HepG2 (cell line): ENCODE results near the gene PCP4L1. TPM values are rescaled to one million over a fixed set of nuclear protein-coding genes. Genes with fewer than 3 reads are reported as not detected.

ENCODE experiments used
- BCL6 ChIP-seq: IDR thresholded peaks from 2 replicates; pipeline ENCODE4 v1.6.1; 2016; ENCODE audit warnings: missing genetic modification reagents, missing compliant biosample characterization
- EEA1 ChIP-seq: sonication (generic); formaldehyde crosslinking; IDR thresholded peaks from 2 replicates; pipeline ENCODE4 v1.5.1; 2020; ENCODE audit warnings: mild to moderate bottlenecking, missing genetic modification reagents, borderline replicate concordance
- EP300 ChIP-seq, 3 experiments: sonication (generic) in 1 of 3; formaldehyde crosslinking in 1 of 3; IDR thresholded peaks; 2 replicates each; pipeline versions ENCODE4 v1.5.1 to v1.6.1; 2011 to 2020; ENCODE audit warnings: low read depth in 2 of 3, low read length in 2 of 3, borderline replicate concordance in 1 of 3, improper control_type of control experiment in 1 of 3, mild to moderate bottlenecking in 1 of 3, missing genetic modification reagents in 1 of 3, moderate library complexity in 1 of 3
- FOXP1 ChIP-seq, 2 experiments: fragments of 450-650 bp in 1 of 2; IDR thresholded peaks; 2 replicates each; pipeline ENCODE4 v1.6.1; 2017 to 2018; ENCODE audit warnings: antibody characterized with exemption in 1 of 2
- HOXD1 ChIP-seq: sonication (generic); formaldehyde crosslinking; IDR thresholded peaks from 2 replicates; pipeline ENCODE4 v1.5.0; 2020; ENCODE audit warnings: missing genetic modification reagents
- IRX3 ChIP-seq: sonication (generic); formaldehyde crosslinking; IDR thresholded peaks from 2 replicates; pipeline ENCODE4 v1.8.1; 2023; ENCODE audit warnings: mild to moderate bottlenecking, low read depth, missing genetic modification reagents, borderline replicate concordance
- MBD4 ChIP-seq: IDR thresholded peaks from 2 replicates; pipeline ENCODE4 v1.6.1; 2012; ENCODE audit warnings: low read length, inconsistent platforms, borderline replicate concordance
- MED1 ChIP-seq: sonication (generic); formaldehyde crosslinking; IDR thresholded peaks from 2 replicates; pipeline ENCODE4 v1.4.0; 2020; ENCODE audit warnings: missing genetic modification reagents
- MYC ChIP-seq: sonication (generic); formaldehyde crosslinking; IDR thresholded peaks from 2 replicates; pipeline ENCODE4 v1.9.0; 2021; ENCODE audit warnings: missing genetic modification reagents, borderline replicate concordance
- REPIN1 ChIP-seq: sonication (generic); formaldehyde crosslinking; IDR thresholded peaks from 2 replicates; pipeline ENCODE4 v1.8.0; 2022; ENCODE audit warnings: missing genetic modification reagents, low read depth, mild to moderate bottlenecking, borderline replicate concordance
- XBP1 ChIP-seq: sonication (generic); formaldehyde crosslinking; IDR thresholded peaks from 2 replicates; pipeline ENCODE4 v1.5.0; 2020; ENCODE audit warnings: missing genetic modification reagents
- ZBTB20 ChIP-seq: sonication (generic); formaldehyde crosslinking; IDR thresholded peaks from 2 replicates; pipeline ENCODE4 v1.8.1; 2023; ENCODE audit warnings: missing genetic modification reagents, low read depth, mild to moderate bottlenecking, borderline replicate concordance
- ZBTB38 ChIP-seq: sonication (generic); formaldehyde crosslinking; IDR thresholded peaks from 2 replicates; pipeline ENCODE4 v1.5.1; 2020; ENCODE audit warnings: mild to moderate bottlenecking, missing genetic modification reagents
- ZMYM2 ChIP-seq: sonication (generic); formaldehyde crosslinking; IDR thresholded peaks from 2 replicates; pipeline ENCODE4 v1.8.0; 2022; ENCODE audit warnings: mild to moderate bottlenecking, missing genetic modification reagents
- ZNF136 ChIP-seq: sonication (generic); formaldehyde crosslinking; IDR thresholded peaks from 2 replicates; pipeline ENCODE4 v1.8.1; 2022; ENCODE audit warnings: low read depth, mild to moderate bottlenecking, moderate library complexity, missing genetic modification reagents
- ZNF20 ChIP-seq: sonication (generic); formaldehyde crosslinking; IDR thresholded peaks from 2 replicates; pipeline ENCODE4 v1.4.0; 2020; ENCODE audit warnings: mild to moderate bottlenecking, moderate library complexity, missing genetic modification reagents
- ZNF282 ChIP-seq: fragments of 450-650 bp; IDR thresholded peaks from 2 replicates; pipeline ENCODE4 v1.6.1; 2018; ENCODE audit not compliant: partially characterized antibody
- ZNF333 ChIP-seq: sonication (generic); formaldehyde crosslinking; IDR thresholded peaks from 2 replicates; pipeline ENCODE4 v1.4.0; 2020; ENCODE audit warnings: mild to moderate bottlenecking, missing genetic modification reagents, borderline replicate concordance
- ZNF530 ChIP-seq: sonication (generic); formaldehyde crosslinking; IDR thresholded peaks from 2 replicates; pipeline ENCODE4 v1.5.0; 2020; ENCODE audit warnings: low read depth, mild to moderate bottlenecking, missing genetic modification reagents
- ZNF772 ChIP-seq: sonication (generic); formaldehyde crosslinking; IDR thresholded peaks from 2 replicates; pipeline ENCODE4 v1.5.0; 2020; ENCODE audit warnings: mild to moderate bottlenecking, missing genetic modification reagents
- ZNF841 ChIP-seq: sonication (generic); formaldehyde crosslinking; IDR thresholded peaks from 2 replicates; pipeline ENCODE4 v1.8.1; 2023; ENCODE audit warnings: missing genetic modification reagents, borderline replicate concordance
- polyA plus RNA-seq, 8 experiments: library from polyadenylated mRNA; depleted of rRNA in 3 of 8; stranded (reverse) in 7 of 8; unstranded in 1 of 8; fragments of >200 nt; fragmentation: Illumina TruSeq in 4 of 8; extraction: Trizol in 4 of 8; gene quantifications; 2 replicates each; pipeline versions ENCODE4 v1.2.1 to v1.2.3, GENCODE V29; 2011 to 2016; ENCODE audit warnings: low read depth in 4 of 8, missing spikeins in 1 of 8, mixed read lengths in 1 of 8; ENCODE audit not compliant: insufficient read depth in 1 of 8
- total RNA-seq, 5 experiments: library from RNA; depleted of rRNA; stranded (reverse); fragments of >200 nt; fragmentation: Illumina TruSeq; extraction: Trizol; gene quantifications; 2 replicates each; pipeline ENCODE4 v1.2.3, GENCODE V29; 2016; ENCODE audit warnings: low read depth in 1 of 5
- TF ChIP-seq, protein P1 (sequence below): fragments of 450-650 bp; IDR thresholded peaks from 2 replicates; pipeline ENCODE4 v1.6.1; 2017
- TF ChIP-seq, protein P2 (sequence below): sonication (generic); formaldehyde crosslinking; IDR thresholded peaks from 2 replicates; pipeline ENCODE4 v1.4.0; 2020; ENCODE audit warnings: missing genetic modification reagents
- TF ChIP-seq, protein P3 (sequence below): sonication (generic); formaldehyde crosslinking; IDR thresholded peaks from 2 replicates; pipeline ENCODE4 v1.5.0; 2020; ENCODE audit warnings: missing genetic modification reagents, mild to moderate bottlenecking, borderline replicate concordance

Gene PCP4L1
- total and polyA plus RNA-seq, 2 of the 13 experiments (the other 11 are each of a cell fraction or from before 2014, with no cell fraction given), result 0.28 TPM; not detected in 1

DNA sequence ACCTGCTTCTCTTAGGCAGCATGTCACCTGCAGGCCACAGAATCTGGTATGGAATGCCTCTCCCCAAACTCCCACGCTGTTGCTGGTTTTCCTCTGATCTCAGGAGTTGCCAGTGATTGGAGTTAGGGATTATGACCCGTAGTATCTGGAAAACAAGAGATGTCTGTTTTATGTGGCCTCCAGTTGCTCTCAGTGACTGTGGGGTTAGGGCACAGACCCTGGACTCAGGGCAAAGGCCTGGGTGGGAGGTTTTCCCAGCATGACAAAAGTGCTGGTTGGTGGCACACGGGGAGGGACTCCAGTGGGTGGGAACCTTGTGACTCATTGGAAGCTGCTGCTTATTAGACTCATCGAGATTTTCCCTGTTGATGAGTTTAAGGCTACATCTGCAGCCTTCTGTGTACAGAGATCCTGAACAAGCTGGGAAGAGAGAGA lies 20.5 kb upstream of the PCP4L1 start, which contains the start of gene NR1I3 (continued):
- TF ChIP-seq ZMYM2 (CRISPR knock-in tag) (peak; percentile 95), ZNF530 (no peak), ZBTB20 (CRISPR knock-in tag) (peak; percentile 57; the same call in 1 of the 2 replicates), ZNF136 (CRISPR knock-in tag) (0 out of 2 replicates have a peak, but pooled peaks have one; percentile 67), ZNF20 (CRISPR knock-in tag) (no peak), REPIN1 (CRISPR knock-in tag) (0 out of 2 replicates have a peak, but pooled peaks have one; percentile 19), ZNF772 (peak; percentile 43; the same call in 1 of the 2 replicates), ZNF841 (CRISPR knock-in tag) (0 out of 2 replicates have a peak, but pooled peaks have one; percentile 6), HOXD1 (CRISPR knock-in tag) (no peak), IRX3 (no peak), EP300 (IDR thresholded peaks at IDR 0.05; ENCODE audit: low read depth in 2 of 2, low read length in 2 of 2) (peak; percentile 44 to 81; a peak in 3 of 4 replicates), EP300 (CRISPR knock-in tag; IDR thresholded peaks at IDR 0.05; ENCODE audit: borderline replicate concordance) (no peak), BCL6 (CRISPR knock-in tag) (0 out of 2 replicates have a peak, but pooled peaks have one; percentile 15), MBD4 (no peak), ZBTB38 (CRISPR knock-in tag) (no peak), MYC (CRISPR knock-in tag) (no peak), ZNF282 (no peak), MED1 (peak; percentile 55; the same call in 1 of the 2 replicates), FOXP1 (IDR thresholded peaks at IDR 0.05) (no peak), FOXP1 (CRISPR knock-in tag; IDR thresholded peaks at IDR 0.05) (peak; percentile 33; the same call in 1 of the 2 replicates), EEA1 (CRISPR knock-in tag) (no peak), ZNF333 (CRISPR knock-in tag) (no peak), XBP1 (CRISPR knock-in tag) (no peak)
- TF ChIP-seq, protein P1, sequence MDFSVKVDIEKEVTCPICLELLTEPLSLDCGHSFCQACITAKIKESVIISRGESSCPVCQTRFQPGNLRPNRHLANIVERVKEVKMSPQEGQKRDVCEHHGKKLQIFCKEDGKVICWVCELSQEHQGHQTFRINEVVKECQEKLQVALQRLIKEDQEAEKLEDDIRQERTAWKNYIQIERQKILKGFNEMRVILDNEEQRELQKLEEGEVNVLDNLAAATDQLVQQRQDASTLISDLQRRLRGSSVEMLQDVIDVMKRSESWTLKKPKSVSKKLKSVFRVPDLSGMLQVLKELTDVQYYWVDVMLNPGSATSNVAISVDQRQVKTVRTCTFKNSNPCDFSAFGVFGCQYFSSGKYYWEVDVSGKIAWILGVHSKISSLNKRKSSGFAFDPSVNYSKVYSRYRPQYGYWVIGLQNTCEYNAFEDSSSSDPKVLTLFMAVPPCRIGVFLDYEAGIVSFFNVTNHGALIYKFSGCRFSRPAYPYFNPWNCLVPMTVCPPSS, result no peak
- TF ChIP-seq, protein P2, sequence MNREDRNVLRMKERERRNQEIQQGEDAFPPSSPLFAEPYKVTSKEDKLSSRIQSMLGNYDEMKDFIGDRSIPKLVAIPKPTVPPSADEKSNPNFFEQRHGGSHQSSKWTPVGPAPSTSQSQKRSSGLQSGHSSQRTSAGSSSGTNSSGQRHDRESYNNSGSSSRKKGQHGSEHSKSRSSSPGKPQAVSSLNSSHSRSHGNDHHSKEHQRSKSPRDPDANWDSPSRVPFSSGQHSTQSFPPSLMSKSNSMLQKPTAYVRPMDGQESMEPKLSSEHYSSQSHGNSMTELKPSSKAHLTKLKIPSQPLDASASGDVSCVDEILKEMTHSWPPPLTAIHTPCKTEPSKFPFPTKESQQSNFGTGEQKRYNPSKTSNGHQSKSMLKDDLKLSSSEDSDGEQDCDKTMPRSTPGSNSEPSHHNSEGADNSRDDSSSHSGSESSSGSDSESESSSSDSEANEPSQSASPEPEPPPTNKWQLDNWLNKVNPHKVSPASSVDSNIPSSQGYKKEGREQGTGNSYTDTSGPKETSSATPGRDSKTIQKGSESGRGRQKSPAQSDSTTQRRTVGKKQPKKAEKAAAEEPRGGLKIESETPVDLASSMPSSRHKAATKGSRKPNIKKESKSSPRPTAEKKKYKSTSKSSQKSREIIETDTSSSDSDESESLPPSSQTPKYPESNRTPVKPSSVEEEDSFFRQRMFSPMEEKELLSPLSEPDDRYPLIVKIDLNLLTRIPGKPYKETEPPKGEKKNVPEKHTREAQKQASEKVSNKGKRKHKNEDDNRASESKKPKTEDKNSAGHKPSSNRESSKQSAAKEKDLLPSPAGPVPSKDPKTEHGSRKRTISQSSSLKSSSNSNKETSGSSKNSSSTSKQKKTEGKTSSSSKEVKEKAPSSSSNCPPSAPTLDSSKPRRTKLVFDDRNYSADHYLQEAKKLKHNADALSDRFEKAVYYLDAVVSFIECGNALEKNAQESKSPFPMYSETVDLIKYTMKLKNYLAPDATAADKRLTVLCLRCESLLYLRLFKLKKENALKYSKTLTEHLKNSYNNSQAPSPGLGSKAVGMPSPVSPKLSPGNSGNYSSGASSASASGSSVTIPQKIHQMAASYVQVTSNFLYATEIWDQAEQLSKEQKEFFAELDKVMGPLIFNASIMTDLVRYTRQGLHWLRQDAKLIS (CRISPR knock-in tag), result no peak
- TF ChIP-seq, protein P3, sequence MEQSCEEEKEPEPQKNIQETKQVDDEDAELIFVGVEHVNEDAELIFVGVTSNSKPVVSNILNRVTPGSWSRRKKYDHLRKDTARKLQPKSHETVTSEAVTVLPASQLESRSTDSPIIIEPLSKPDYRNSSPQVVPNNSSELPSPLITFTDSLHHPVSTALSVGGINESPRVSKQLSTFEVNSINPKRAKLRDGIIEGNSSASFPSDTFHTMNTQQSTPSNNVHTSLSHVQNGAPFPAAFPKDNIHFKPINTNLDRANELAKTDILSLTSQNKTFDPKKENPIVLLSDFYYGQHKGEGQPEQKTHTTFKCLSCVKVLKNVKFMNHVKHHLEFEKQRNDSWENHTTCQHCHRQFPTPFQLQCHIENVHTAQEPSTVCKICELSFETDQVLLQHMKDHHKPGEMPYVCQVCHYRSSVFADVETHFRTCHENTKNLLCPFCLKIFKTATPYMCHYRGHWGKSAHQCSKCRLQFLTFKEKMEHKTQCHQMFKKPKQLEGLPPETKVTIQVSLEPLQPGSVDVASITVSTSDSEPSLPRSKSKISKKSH, result no peak
